Activated naive CD4-positive, alpha-beta T cell treated with anti-CD3 and anti-CD28 coated beads, Interleukin-2, amount 50 U/mL, for 16 hours (primary cell): ENCODE data around the gene HHIPL1.
A peak's percentile ranks its signal among the peaks of the same experiment; 100 is the strongest.

Experiments
- DNase-seq: peaks from one replicate; pipeline ENCODE4 v3.0.0-alpha.2; 2020

The HHIPL1 gene

GRCh38 chr14:99612071-99612737 lies 32.7 kb upstream of the HHIPL1 start:
- no peak for DNase-seq

GRCh38 chr14:99612738-99613330 lies 32.1 kb upstream of the HHIPL1 start:
- no peak for DNase-seq

GRCh38 chr14:99615497-99616157 lies 29.3 kb upstream of the HHIPL1 start:
- DNase-seq, result no peak

- no peak for DNase-seq
These were observed 27.8 kb upstream of the HHIPL1 start for GRCh38 chr14:99616832-99617800.

- DNase-seq, result no peak
These were observed 24.8 kb upstream of the HHIPL1 start for GRCh38 chr14:99619835-99620834.

GRCh38 chr14:99621948-99622347 lies 23.0 kb upstream of the HHIPL1 start:
- DNase-seq, result no peak

- DNase-seq, result no peak
These were observed 20.9 kb upstream of the HHIPL1 start for GRCh38 chr14:99624024-99624423.

GRCh38 chr14:99624971-99625370 lies 20.0 kb upstream of the HHIPL1 start:
- DNase-seq, result no peak

- DNase-seq, result no peak
These were observed 19.5 kb upstream of the HHIPL1 start for GRCh38 chr14:99625476-99625875.

GRCh38 chr14:99626041-99626648 lies 18.8 kb upstream of the HHIPL1 start:
- DNase-seq, result no peak

- DNase-seq, result no peak
These were observed 17.8 kb upstream of the HHIPL1 start for GRCh38 chr14:99627100-99627499.

- no peak for DNase-seq
These were observed 17.2 kb upstream of the HHIPL1 start for GRCh38 chr14:99627510-99628381.

GRCh38 chr14:99628887-99629618 lies 15.9 kb upstream of the HHIPL1 start:
- DNase-seq, result peak; percentile 57

- no peak for DNase-seq
These were observed 14.7 kb upstream of the HHIPL1 start for GRCh38 chr14:99630202-99630601.

GRCh38 chr14:99632410-99633035 lies 12.4 kb upstream of the HHIPL1 start:
- no peak for DNase-seq

GRCh38 chr14:99633141-99633540 lies 11.8 kb upstream of the HHIPL1 start:
- DNase-seq, result no peak

- no peak for DNase-seq
These were observed 11.0 kb upstream of the HHIPL1 start for GRCh38 chr14:99633918-99634317.

GRCh38 chr14:99634443-99634842 lies 10.5 kb upstream of the HHIPL1 start:
- DNase-seq, result no peak

GRCh38 chr14:99635116-99635515 lies 9.8 kb upstream of the HHIPL1 start:
- no peak for DNase-seq
